NCI-H2227 (cell line): ENCODE results near the gene FOXP2.
"Not testable (repeated sequence)": the region's sequence is repeated elsewhere in the genome, so short reads cannot be mapped to it uniquely, and the experiment has no call there.

ENCODE experiments used
- DNase-seq: peaks from one replicate; lab custom pipeline; 2025; ENCODE audit not compliant: unreplicated experiment; lab: John Stamatoyannopoulos, UW

Gene FOXP2

GRCh38 chr7:114419441-114420272 is 5.0 kb downstream of the FOXP2 start:
- DNase-seq = no peak

GRCh38 chr7:114422507-114423501 is 8.2 kb downstream of the FOXP2 start:
- DNase-seq = no peak

GRCh38 chr7:114426382-114426781 is 11.8 kb downstream of the FOXP2 start:
- no peak for DNase-seq

GRCh38 chr7:114426824-114427223 is 12.2 kb downstream of the FOXP2 start:
- no peak for DNase-seq

- no peak for DNase-seq
Measured at GRCh38 chr7:114428211-114428610, 13.6 kb downstream of the FOXP2 start.

- no peak for DNase-seq
Measured at GRCh38 chr7:114431189-114431588, 16.6 kb downstream of the FOXP2 start.

- DNase-seq = no peak
Measured at GRCh38 chr7:114432061-114432460, 17.4 kb downstream of the FOXP2 start.

- no peak for DNase-seq
Measured at GRCh38 chr7:114432703-114433102, 18.1 kb downstream of the FOXP2 start.

- DNase-seq = no peak
Measured at GRCh38 chr7:114439581-114439980, 25.0 kb downstream of the FOXP2 start.

GRCh38 chr7:114440927-114441326 is 26.3 kb downstream of the FOXP2 start:
- DNase-seq = not testable (repeated sequence)

GRCh38 chr7:114444196-114444595 is 29.6 kb downstream of the FOXP2 start:
- DNase-seq = no peak

- DNase-seq = no peak
Measured at GRCh38 chr7:114450431-114450830, 35.8 kb downstream of the FOXP2 start.

- DNase-seq = no peak
Measured at GRCh38 chr7:114459574-114459973, 45.0 kb downstream of the FOXP2 start.

- DNase-seq = no peak
Measured at GRCh38 chr7:114460021-114460420, 45.4 kb downstream of the FOXP2 start.

- no peak for DNase-seq
Measured at GRCh38 chr7:114466917-114467316, 52.3 kb downstream of the FOXP2 start.

- no peak for DNase-seq
Measured at GRCh38 chr7:114468844-114469243, 54.2 kb downstream of the FOXP2 start.

- DNase-seq = no peak
Measured at GRCh38 chr7:114472896-114473512, 58.4 kb downstream of the FOXP2 start.

- no peak for DNase-seq
Measured at GRCh38 chr7:114478384-114478783, 63.8 kb downstream of the FOXP2 start.

- DNase-seq = no peak
Measured at GRCh38 chr7:114481999-114482398, 67.4 kb downstream of the FOXP2 start.

GRCh38 chr7:114484226-114484625 is 69.6 kb downstream of the FOXP2 start:
- no peak for DNase-seq

- no peak for DNase-seq
Measured at GRCh38 chr7:114487174-114487573, 72.6 kb downstream of the FOXP2 start.
